SK-N-SH treated with all-trans-retinoic acid at 6 μM for 48 hours (cell line): ENCODE data around the gene RFX7.

Source experiments
- PATZ1 ChIP-seq: fragments of 250-450 bp; sonication (Bioruptor Pico); IDR thresholded peaks from 2 replicates; pipeline ENCODE4 v1.8.0; 2020; ENCODE audit warnings: mild to moderate bottlenecking, moderate library complexity, borderline replicate concordance
- POU6F1 ChIP-seq: fragments of 250-450 bp; sonication (Bioruptor Pico); IDR thresholded peaks from 2 replicates; pipeline ENCODE4 v1.8.0; 2021; ENCODE audit warnings: low read depth, mild to moderate bottlenecking, moderate library complexity, borderline replicate concordance
- RARB ChIP-seq: fragments of 250-450 bp; sonication (Bioruptor Pico); IDR thresholded peaks from 2 replicates; pipeline ENCODE4 v1.8.0; 2021; ENCODE audit warnings: mild to moderate bottlenecking, moderate library complexity
- SNAI2 ChIP-seq: fragments of 250-450 bp; sonication (Bioruptor Pico); IDR thresholded peaks from 2 replicates; pipeline ENCODE4 v1.5.0; 2020; ENCODE audit warnings: mild to moderate bottlenecking, moderate library complexity
- TCF4 ChIP-seq: fragments of 250-450 bp; sonication (Bioruptor Pico); IDR thresholded peaks from 2 replicates; pipeline ENCODE4 v1.8.0; 2021; ENCODE audit warnings: mild to moderate bottlenecking, moderate library complexity, borderline replicate concordance
- TSHZ2 ChIP-seq: fragments of 250-450 bp; sonication (Bioruptor Pico); IDR thresholded peaks from 2 replicates; pipeline ENCODE4 v1.5.0; 2020; ENCODE audit warnings: mild to moderate bottlenecking, moderate library complexity
- ZC3H10 ChIP-seq: fragments of 250-450 bp; sonication (Bioruptor Pico); IDR thresholded peaks from 2 replicates; pipeline ENCODE4 v1.5.1; 2021; ENCODE audit warnings: mild to moderate bottlenecking, moderate library complexity
- ZFP3 ChIP-seq: fragments of 250-450 bp; sonication (Bioruptor Pico); IDR thresholded peaks from 2 replicates; pipeline ENCODE4 v1.5.0; 2020; ENCODE audit warnings: mild to moderate bottlenecking, moderate library complexity
- ZNF8 ChIP-seq: fragments of 450-650 bp; formaldehyde crosslinking; IDR thresholded peaks from 2 replicates; pipeline ENCODE4 v1.5.0; 2020; ENCODE audit warnings: mild to moderate bottlenecking, moderate library complexity

- no peak for TF ChIP-seq POU6F1 (CRISPR knock-in tag)
- no peak for TF ChIP-seq SNAI2
- TF ChIP-seq RARB = no peak
- no peak for TF ChIP-seq ZC3H10 (CRISPR knock-in tag)
- TF ChIP-seq ZNF8 (CRISPR knock-in tag) = no peak
- TF ChIP-seq ZFP3 (CRISPR knock-in tag) = no peak
- TF ChIP-seq TSHZ2 = no peak
- no peak for TF ChIP-seq PATZ1 (CRISPR knock-in tag)
- TF ChIP-seq TCF4 (CRISPR knock-in tag) = no peak
These were observed 200.4 kb downstream of the RFX7 start for GRCh38 chr15:56042982-56043980.
